ENCODE measurements around the gene PPP1R3E. TPM values are rescaled to one million over a fixed set of nuclear protein-coding genes. Genes with fewer than 3 reads are reported as not detected.
A peak's percentile ranks its signal among the peaks of the same experiment; 100 is the strongest.

PPP1R3E gene
- total and polyA plus RNA-seq, 2 of the 13 experiments (the other 11 are each of a cell fraction or from before 2014, with no cell fraction given), result 16.5 to 26.5 TPM

GRCh38 chr14:23300687-23301223 is 1.9 kb downstream of the PPP1R3E start (continued):
- TF ChIP-seq ZBTB33 (CRISPR knock-in tag; IDR thresholded peaks at IDR 0.05), result peak; percentile 80
- no peak for TF ChIP-seq ZMAT5 (CRISPR knock-in tag; IDR thresholded peaks at IDR 0.05; ENCODE audit: borderline replicate concordance, low read depth)
- TF ChIP-seq, protein P1, sequence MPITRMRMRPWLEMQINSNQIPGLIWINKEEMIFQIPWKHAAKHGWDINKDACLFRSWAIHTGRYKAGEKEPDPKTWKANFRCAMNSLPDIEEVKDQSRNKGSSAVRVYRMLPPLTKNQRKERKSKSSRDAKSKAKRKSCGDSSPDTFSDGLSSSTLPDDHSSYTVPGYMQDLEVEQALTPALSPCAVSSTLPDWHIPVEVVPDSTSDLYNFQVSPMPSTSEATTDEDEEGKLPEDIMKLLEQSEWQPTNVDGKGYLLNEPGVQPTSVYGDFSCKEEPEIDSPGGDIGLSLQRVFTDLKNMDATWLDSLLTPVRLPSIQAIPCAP (CRISPR knock-in tag; IDR thresholded peaks at IDR 0.05; ENCODE audit: low read depth), result no peak
- no peak for TF ChIP-seq ZNF75D (CRISPR knock-in tag; IDR thresholded peaks at IDR 0.05; ENCODE audit: borderline replicate concordance)
- TF ChIP-seq, protein P2, sequence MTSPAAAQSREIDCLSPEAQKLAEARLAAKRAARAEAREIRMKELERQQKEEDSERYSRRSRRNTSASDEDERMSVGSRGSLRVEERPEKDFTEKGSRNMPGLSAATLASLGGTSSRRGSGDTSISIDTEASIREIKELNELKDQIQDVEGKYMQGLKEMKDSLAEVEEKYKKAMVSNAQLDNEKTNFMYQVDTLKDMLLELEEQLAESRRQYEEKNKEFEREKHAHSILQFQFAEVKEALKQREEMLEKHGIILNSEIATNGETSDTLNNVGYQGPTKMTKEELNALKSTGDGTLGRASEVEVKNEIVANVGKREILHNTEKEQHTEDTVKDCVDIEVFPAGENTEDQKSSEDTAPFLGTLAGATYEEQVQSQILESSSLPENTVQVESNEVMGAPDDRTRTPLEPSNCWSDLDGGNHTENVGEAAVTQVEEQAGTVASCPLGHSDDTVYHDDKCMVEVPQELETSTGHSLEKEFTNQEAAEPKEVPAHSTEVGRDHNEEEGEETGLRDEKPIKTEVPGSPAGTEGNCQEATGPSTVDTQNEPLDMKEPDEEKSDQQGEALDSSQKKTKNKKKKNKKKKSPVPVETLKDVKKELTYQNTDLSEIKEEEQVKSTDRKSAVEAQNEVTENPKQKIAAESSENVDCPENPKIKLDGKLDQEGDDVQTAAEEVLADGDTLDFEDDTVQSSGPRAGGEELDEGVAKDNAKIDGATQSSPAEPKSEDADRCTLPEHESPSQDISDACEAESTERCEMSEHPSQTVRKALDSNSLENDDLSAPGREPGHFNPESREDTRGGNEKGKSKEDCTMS (CRISPR knock-in tag; conservative IDR thresholded peaks at IDR 0.05), result 0 out of 2 replicates have a peak, but pooled peaks have one; percentile 37
- TF ChIP-seq ZNF296 (CRISPR knock-in tag; conservative IDR thresholded peaks at IDR 0.05), result no peak
- no peak for TF ChIP-seq HOXA7 (CRISPR knock-in tag; IDR thresholded peaks at IDR 0.05)
- TF ChIP-seq AHR (CRISPR knock-in tag; IDR thresholded peaks at IDR 0.05), result peak; percentile 75; the same call in 1 of the 2 replicates
- TF ChIP-seq RBM22 (optimal IDR thresholded peaks at IDR 0.05; ENCODE audit: low read length), result no peak
- no peak for TF ChIP-seq HNRNPUL1 (IDR thresholded peaks at IDR 0.05; ENCODE audit: low read depth, low read length)
- TF ChIP-seq XRCC5 (optimal IDR thresholded peaks at IDR 0.05; ENCODE audit: low read length), result no peak
- no peak for TF ChIP-seq BCL6 (CRISPR knock-in tag; IDR thresholded peaks at IDR 0.05)
- no peak for TF ChIP-seq EED (CRISPR knock-in tag; IDR thresholded peaks at IDR 0.05)
- no peak for TF ChIP-seq SNAPC5 (CRISPR knock-in tag; IDR thresholded peaks at IDR 0.05; ENCODE audit: borderline replicate concordance)
- TF ChIP-seq STAT6 (CRISPR knock-in tag; IDR thresholded peaks at IDR 0.05; ENCODE audit: borderline replicate concordance), result no peak
- no peak for TF ChIP-seq ZEB1 (IDR thresholded peaks at IDR 0.05; ENCODE audit: insufficient replicate concordance, low read depth)
- TF ChIP-seq NPAS2 (CRISPR knock-in tag; IDR thresholded peaks at IDR 0.05; ENCODE audit: borderline replicate concordance), result no peak
- TF ChIP-seq PLRG1 (conservative IDR thresholded peaks at IDR 0.05), result no peak
- peak; percentile 60; the same call in 1 of the 2 replicates for TF ChIP-seq CREB1 (IDR thresholded peaks at IDR 0.05)
- no peak for TF ChIP-seq CREB1 (CRISPR knock-in tag; IDR thresholded peaks at IDR 0.05)
- peak; percentile 31 for TF ChIP-seq ZBTB21 (CRISPR knock-in tag; IDR thresholded peaks at IDR 0.05)
